ENCODE measurements around the gene BEGAIN. TPM values are rescaled to one million over a fixed set of nuclear protein-coding genes. Genes with fewer than 3 reads are reported as not detected.

The BEGAIN gene
- total and polyA plus RNA-seq, 11 donors = 0.14 to 2.8 (median 0.75) TPM

GRCh38 chr14:100610511-100611217, 23.4 kb upstream of the BEGAIN start:
- no peak for ATAC-seq
- 77 to 84% (median 80%) methylated on average over 14 of the region's 14 CpGs for WGBS, 4 donors
- Histone ChIP-seq H3K27me3 (peaks cover 0 to 51% (median 7%) of the 10 kb centered on the region in 9 donors), H3K36me3 (no peaks in the 10 kb centered on the region), H3K9me3 (no peaks in the 10 kb centered on the region), H3K27ac (no peak overlapping the region), H3K4me3 (no peak overlapping the region), H3K4me1 (no peaks in the 10 kb centered on the region)
- peak in 1 of 5 donors; percentile 14 for DNase-seq
- intact Hi-C loops (cut with DNase I) = no loop called here
- TF ChIP-seq CTCF (IDR thresholded peaks at IDR 0.05) (no peak), POLR2A (IDR thresholded peaks at IDR 0.05) (no peak)

DNA sequence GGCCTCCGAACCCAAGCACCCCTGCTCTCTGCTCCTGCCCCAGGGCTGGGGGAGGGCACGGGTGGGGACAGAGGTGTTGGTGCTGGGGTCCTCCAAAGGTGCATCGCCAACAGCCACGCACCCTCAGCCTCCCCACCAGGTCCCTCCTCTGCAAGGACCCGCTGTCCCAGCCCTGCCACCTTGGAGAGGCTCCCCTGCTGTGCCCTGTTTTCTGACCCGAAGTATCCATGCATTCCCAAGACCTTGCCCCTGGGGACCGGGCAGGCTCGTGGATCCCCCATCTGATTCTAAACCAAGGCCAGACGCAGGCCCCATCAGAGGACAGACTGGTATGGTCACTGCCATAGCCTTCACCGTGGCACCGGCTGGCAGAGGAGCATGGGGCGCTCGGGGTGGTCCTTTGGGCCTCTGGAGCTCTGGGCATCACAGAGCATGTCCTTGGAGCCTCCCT, 22.7 kb upstream of the BEGAIN start:
- no peak for ATAC-seq
- H3K9me3 ChIP-seq = no peaks in the 10 kb centered on the region
- peak in 1 of 5 donors; percentile 13 for DNase-seq
- H3K4me3 ChIP-seq = no peak overlapping the region
- H3K36me3 ChIP-seq = no peaks in the 10 kb centered on the region
- H3K27me3 ChIP-seq = peaks cover 0 to 51% (median 7%) of the 10 kb centered on the region in 9 donors
- no peaks in the 10 kb centered on the region for H3K4me1 ChIP-seq
- intact Hi-C loops (cut with DNase I) = no loop called here
- no peak overlapping the region for H3K27ac ChIP-seq
- WGBS, 4 donors = 85 to 94% (median 88%) methylated on average over 6 to 13 of the region's 13 CpGs
- TF ChIP-seq POLR2A (IDR thresholded peaks at IDR 0.05) (no peak), CTCF (IDR thresholded peaks at IDR 0.05) (no peak)

DNA sequence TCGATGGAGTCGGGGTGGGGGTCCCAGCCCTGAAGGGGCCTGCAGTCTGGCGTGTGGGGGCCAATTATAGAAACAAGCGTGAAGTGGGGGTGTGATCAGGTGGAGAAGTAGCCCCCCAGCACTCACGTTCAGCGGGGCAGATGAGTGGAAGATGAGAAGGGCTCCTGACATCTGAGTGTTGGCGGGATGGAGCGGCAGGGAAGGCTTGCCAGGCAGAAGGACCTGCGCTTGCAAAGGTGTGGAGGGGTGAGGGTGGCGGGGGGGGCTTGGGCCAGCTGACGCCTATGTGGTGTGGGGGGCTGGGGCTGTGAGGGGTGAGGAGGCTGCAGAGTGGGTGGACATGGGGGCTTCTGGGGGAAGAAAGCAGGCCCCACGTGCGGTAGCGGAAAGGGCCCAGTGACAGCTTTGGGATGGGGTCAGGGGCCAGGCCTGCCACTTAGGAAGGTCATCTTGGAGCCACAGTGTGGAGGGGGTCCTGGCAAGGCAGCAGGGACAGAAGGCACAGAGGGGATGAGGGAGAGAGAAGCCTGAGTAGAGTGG, 22.2 kb upstream of the BEGAIN start:
- ATAC-seq = no peak
- peaks cover 0 to 51% (median 7%) of the 10 kb centered on the region in 9 donors for H3K27me3 ChIP-seq

More for the DNA sequence above, 22.2 kb upstream of the BEGAIN start:
- peak in 1 of 5 donors; percentile 6 for DNase-seq
- Histone ChIP-seq H3K36me3 (no peaks in the 10 kb centered on the region), H3K9me3 (no peaks in the 10 kb centered on the region), H3K4me3 (no peak overlapping the region), H3K4me1 (no peaks in the 10 kb centered on the region), H3K27ac (no peak overlapping the region)
- TF ChIP-seq CTCF (IDR thresholded peaks at IDR 0.05) = no peak
- intact Hi-C loops (cut with DNase I) = no loop called here
- WGBS, 4 donors = 84 to 87% (median 85%) methylated on average over 14 of the region's 14 CpGs

All from heart left ventricle (tissue), 16 donors.